ENCODE measurements around the gene TOLLIP.

Gene TOLLIP

GRCh38 chr11:1300121-1300520, 9.3 kb downstream of the TOLLIP start:
- no peak for DNase-seq (ENCODE audit: low read depth in 1 of 2, low spot score in 1 of 2)

- no peak for DNase-seq (ENCODE audit: low read depth in 1 of 2, low spot score in 1 of 2)
Observed at GRCh38 chr11:1299621-1300020, 9.8 kb downstream of the TOLLIP start.

GRCh38 chr11:1298695-1299492, 10.5 kb downstream of the TOLLIP start:
- DNase-seq (ENCODE audit: low read depth in 1 of 2, low spot score in 1 of 2), result no peak

- DNase-seq (ENCODE audit: low read depth in 1 of 2, low spot score in 1 of 2), result no peak
Observed at GRCh38 chr11:1297576-1298473, 11.6 kb downstream of the TOLLIP start.

GRCh38 chr11:1297011-1297575, 12.3 kb downstream of the TOLLIP start:
- DNase-seq (ENCODE audit: low read depth in 1 of 2, low spot score in 1 of 2), result no peak

GRCh38 chr11:1296287-1296686, 13.1 kb downstream of the TOLLIP start:
- no peak for DNase-seq (ENCODE audit: low read depth in 1 of 2, low spot score in 1 of 2)

- DNase-seq (ENCODE audit: low read depth in 1 of 2, low spot score in 1 of 2), result no peak
Observed at GRCh38 chr11:1295591-1295990, 13.8 kb downstream of the TOLLIP start.

GRCh38 chr11:1295086-1295485, 14.3 kb downstream of the TOLLIP start:
- no peak for DNase-seq (ENCODE audit: low read depth in 1 of 2, low spot score in 1 of 2)

- no peak for DNase-seq (ENCODE audit: low read depth in 1 of 2, low spot score in 1 of 2)
Observed at GRCh38 chr11:1293619-1294015, 15.8 kb downstream of the TOLLIP start.

GRCh38 chr11:1292644-1293618, 16.5 kb downstream of the TOLLIP start:
- DNase-seq (ENCODE audit: low read depth in 1 of 2, low spot score in 1 of 2), result no peak

- DNase-seq (ENCODE audit: low read depth in 1 of 2, low spot score in 1 of 2), result no peak
Observed at GRCh38 chr11:1292018-1292643, 17.3 kb downstream of the TOLLIP start.

GRCh38 chr11:1291295-1292017, 18.0 kb downstream of the TOLLIP start:
- DNase-seq (ENCODE audit: low read depth in 1 of 2, low spot score in 1 of 2), result no peak

GRCh38 chr11:1290052-1291040, 19.1 kb downstream of the TOLLIP start:
- DNase-seq (ENCODE audit: low read depth in 1 of 2, low spot score in 1 of 2), result no peak

GRCh38 chr11:1289211-1289935, 20.1 kb downstream of the TOLLIP start:
- DNase-seq (ENCODE audit: low read depth in 1 of 2, low spot score in 1 of 2), result no peak

- no peak for DNase-seq (ENCODE audit: low read depth in 1 of 2, low spot score in 1 of 2)
Observed at GRCh38 chr11:1288426-1289151, 20.8 kb downstream of the TOLLIP start.

- no peak for DNase-seq (ENCODE audit: low read depth in 1 of 2, low spot score in 1 of 2)
Observed at GRCh38 chr11:1287928-1288327, 21.5 kb downstream of the TOLLIP start.

GRCh38 chr11:1285876-1286275, 23.6 kb downstream of the TOLLIP start:
- no peak for DNase-seq (ENCODE audit: low read depth in 1 of 2, low spot score in 1 of 2)

All from activated CD4-positive, alpha-beta T cell treated with anti-CD3 and anti-CD28 coated beads, Interleukin-2, amount 50 U/mL, for 24 hours (primary cell).